ENCODE data around the gene AOPEP.

AOPEP gene

GRCh38 chr9:95024097-95024671, 297.7 kb downstream of the AOPEP start:
- H3K9ac ChIP-seq (ENCODE audit: low read length) = no peak overlapping the region
- no peak overlapping the region for H2AFZ ChIP-seq (ENCODE audit: low read length)
- no peak overlapping the region for H3K4me2 ChIP-seq (ENCODE audit: low read depth, low read length)
- H3K4me1 ChIP-seq (ENCODE audit: low read length) = no peaks in the 10 kb centered on the region
- H4K20me1 ChIP-seq (ENCODE audit: insufficient read depth, low read length) = no peaks in the 10 kb centered on the region
- H3K36me3 ChIP-seq (replicated peaks; ENCODE audit: insufficient read depth, low read length) = no peaks in the 10 kb centered on the region
- TF ChIP-seq EZH2phosphoT487 (IDR thresholded peaks at IDR 0.05; ENCODE audit: low read length) (no peak), EZH2 (optimal IDR thresholded peaks at IDR 0.05; ENCODE audit: low read depth, low read length) (no peak)
- TF ChIP-seq, protein P1, sequence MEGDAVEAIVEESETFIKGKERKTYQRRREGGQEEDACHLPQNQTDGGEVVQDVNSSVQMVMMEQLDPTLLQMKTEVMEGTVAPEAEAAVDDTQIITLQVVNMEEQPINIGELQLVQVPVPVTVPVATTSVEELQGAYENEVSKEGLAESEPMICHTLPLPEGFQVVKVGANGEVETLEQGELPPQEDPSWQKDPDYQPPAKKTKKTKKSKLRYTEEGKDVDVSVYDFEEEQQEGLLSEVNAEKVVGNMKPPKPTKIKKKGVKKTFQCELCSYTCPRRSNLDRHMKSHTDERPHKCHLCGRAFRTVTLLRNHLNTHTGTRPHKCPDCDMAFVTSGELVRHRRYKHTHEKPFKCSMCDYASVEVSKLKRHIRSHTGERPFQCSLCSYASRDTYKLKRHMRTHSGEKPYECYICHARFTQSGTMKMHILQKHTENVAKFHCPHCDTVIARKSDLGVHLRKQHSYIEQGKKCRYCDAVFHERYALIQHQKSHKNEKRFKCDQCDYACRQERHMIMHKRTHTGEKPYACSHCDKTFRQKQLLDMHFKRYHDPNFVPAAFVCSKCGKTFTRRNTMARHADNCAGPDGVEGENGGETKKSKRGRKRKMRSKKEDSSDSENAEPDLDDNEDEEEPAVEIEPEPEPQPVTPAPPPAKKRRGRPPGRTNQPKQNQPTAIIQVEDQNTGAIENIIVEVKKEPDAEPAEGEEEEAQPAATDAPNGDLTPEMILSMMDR (IDR thresholded peaks at IDR 0.05; ENCODE audit: low read length) = no peak
- H3K9me3 ChIP-seq (replicated peaks; ENCODE audit: insufficient read depth, low read length) = no peaks in the 10 kb centered on the region
- no peak overlapping the region for H3K27ac ChIP-seq (ENCODE audit: low read length)
- no peak for DNase-seq
- no peaks in the 10 kb centered on the region for H3F3A ChIP-seq (ENCODE audit: insufficient read depth, low read length)
- no peak overlapping the region for H3K4me3 ChIP-seq (ENCODE audit: low read length)
- H3K79me2 ChIP-seq (ENCODE audit: low read length) = no peaks in the 10 kb centered on the region
- H3K27me3 ChIP-seq (replicated peaks; ENCODE audit: insufficient read depth, low read length) = no peaks in the 10 kb centered on the region
- H3K9me2 ChIP-seq (replicated peaks; ENCODE audit: insufficient read depth, low read length) = no peaks in the 10 kb centered on the region

GRCh38 chr9:95025213-95026147, 299.0 kb downstream of the AOPEP start:
- no peak overlapping the region for H3K4me2 ChIP-seq (ENCODE audit: low read depth, low read length)
- no peaks in the 10 kb centered on the region for H4K20me1 ChIP-seq (ENCODE audit: insufficient read depth, low read length)
- H3K9me2 ChIP-seq (replicated peaks; ENCODE audit: insufficient read depth, low read length) = no peaks in the 10 kb centered on the region
- H3K4me1 ChIP-seq (ENCODE audit: low read length) = no peaks in the 10 kb centered on the region
- H3F3A ChIP-seq (ENCODE audit: insufficient read depth, low read length) = no peaks in the 10 kb centered on the region
- H3K9me3 ChIP-seq (replicated peaks; ENCODE audit: insufficient read depth, low read length) = no peaks in the 10 kb centered on the region
- DNase-seq = no peak
- no peak overlapping the region for H3K27ac ChIP-seq (ENCODE audit: low read length)
- TF ChIP-seq, protein P1 (IDR thresholded peaks at IDR 0.05; ENCODE audit: low read length) = no peak
- TF ChIP-seq EZH2phosphoT487 (IDR thresholded peaks at IDR 0.05; ENCODE audit: low read length) (no peak), EZH2 (optimal IDR thresholded peaks at IDR 0.05; ENCODE audit: low read depth, low read length) (no peak)
- H2AFZ ChIP-seq (ENCODE audit: low read length) = no peak overlapping the region
- no peaks in the 10 kb centered on the region for H3K27me3 ChIP-seq (replicated peaks; ENCODE audit: insufficient read depth, low read length)
- no peaks in the 10 kb centered on the region for H3K36me3 ChIP-seq (replicated peaks; ENCODE audit: insufficient read depth, low read length)
- no peak overlapping the region for H3K9ac ChIP-seq (ENCODE audit: low read length)
- H3K4me3 ChIP-seq (ENCODE audit: low read length) = no peak overlapping the region
- H3K79me2 ChIP-seq (ENCODE audit: low read length) = no peaks in the 10 kb centered on the region

DNA sequence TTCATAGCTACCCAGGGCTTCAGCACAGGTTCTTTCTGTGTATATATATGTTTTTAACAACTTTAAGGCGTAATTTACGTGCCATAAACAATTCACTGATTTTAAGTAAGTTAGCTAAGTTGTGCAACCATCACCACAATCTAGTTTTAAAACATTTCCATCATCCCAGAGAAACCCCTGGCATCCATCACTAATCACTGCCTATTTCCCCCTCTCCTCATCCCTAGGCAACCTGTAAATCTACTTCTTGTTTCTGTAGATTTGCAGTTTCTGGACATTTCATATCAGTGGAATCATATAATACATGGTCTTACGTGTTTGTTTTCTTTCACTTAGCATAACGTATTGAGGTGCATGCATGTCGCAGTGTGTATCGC, 299.6 kb downstream of the AOPEP start:
- H3K27me3 ChIP-seq (replicated peaks; ENCODE audit: insufficient read depth, low read length) = no peaks in the 10 kb centered on the region
- no peaks in the 10 kb centered on the region for H3K9me3 ChIP-seq (replicated peaks; ENCODE audit: insufficient read depth, low read length)
- H3K4me2 ChIP-seq (ENCODE audit: low read depth, low read length) = no peak overlapping the region
- H4K20me1 ChIP-seq (ENCODE audit: insufficient read depth, low read length) = no peaks in the 10 kb centered on the region
- TF ChIP-seq EZH2phosphoT487 (IDR thresholded peaks at IDR 0.05; ENCODE audit: low read length) = no peak
- no peak for TF ChIP-seq EZH2 (optimal IDR thresholded peaks at IDR 0.05; ENCODE audit: low read depth, low read length)
- TF ChIP-seq, protein P1 (IDR thresholded peaks at IDR 0.05; ENCODE audit: low read length) = no peak
- no peaks in the 10 kb centered on the region for H3K9me2 ChIP-seq (replicated peaks; ENCODE audit: insufficient read depth, low read length)
- peaks cover 4% of the 10 kb centered on the region for H3K4me1 ChIP-seq (ENCODE audit: low read length)
- H3K79me2 ChIP-seq (ENCODE audit: low read length) = no peaks in the 10 kb centered on the region
- DNase-seq = no peak
- no peak overlapping the region for H3K9ac ChIP-seq (ENCODE audit: low read length)
- H3K4me3 ChIP-seq (ENCODE audit: low read length) = no peak overlapping the region
- H2AFZ ChIP-seq (ENCODE audit: low read length) = no peak overlapping the region
- no peaks in the 10 kb centered on the region for H3K36me3 ChIP-seq (replicated peaks; ENCODE audit: insufficient read depth, low read length)
- H3F3A ChIP-seq (ENCODE audit: insufficient read depth, low read length) = no peaks in the 10 kb centered on the region
- H3K27ac ChIP-seq (ENCODE audit: low read length) = no peak overlapping the region

Measured in MM.1S (cell line).